OCI-LY7 (cell line): ENCODE measurements around the gene MFRP. TPM values are rescaled to one million over a fixed set of nuclear protein-coding genes. Genes with fewer than 3 reads are reported as not detected.

Experiments used
- BruUV-seq: library from RNA; stranded (reverse); fragments of 400-500 nt; replicated peaks from 2 replicates; lab custom pipeline; 2021; lab: Mats Ljungman, UMichigan
- CTCF ChIA-PET: fragments of 300-600 bp; sonication (Branson Sonifier 250); formaldehyde crosslinking; loops from one replicate; lab custom pipeline; 2022; ENCODE audit warnings: antibody characterized with exemption; ENCODE audit not compliant: unreplicated experiment; lab: Charles Lee
- POLR2A ChIA-PET: fragments of 300-600 bp; sonication (Branson Sonifier 250); formaldehyde crosslinking; loops from one replicate; lab custom pipeline; 2022; ENCODE audit warnings: antibody characterized with exemption; lab: Charles Lee
- DNase-seq: peaks from one replicate; pipeline ENCODE4 v3.0.0-alpha.2; 2015; ENCODE audit warnings: low spot score
- H2AFZ ChIP-seq: fragments of 200-600 bp; sonication (generic), shearing (Covaris generic); 2 replicates; pipeline ENCODE4 v1.6.1; 2014; ENCODE audit warnings: mild to moderate bottlenecking, antibody characterized with exemption, low read length, moderate library complexity
- H3K27ac ChIP-seq: fragments of 200-600 bp; sonication (generic); 2 replicates; pipeline ENCODE4 v1.5.1; 2014; ENCODE audit warnings: mixed run types, low read depth, mild to moderate bottlenecking, moderate library complexity, low read length, inconsistent platforms; ENCODE audit not compliant: poor library complexity, severe bottlenecking
- H3K36me3 ChIP-seq: fragments of 200-600 bp; sonication (generic); 2 replicates; pipeline ENCODE4 v1.6.1; 2014; ENCODE audit warnings: mild to moderate bottlenecking, antibody characterized with exemption, low read length, moderate library complexity, mixed read lengths; ENCODE audit not compliant: insufficient read depth
- H3K4me1 ChIP-seq: fragments of 200-600 bp; sonication (generic); 2 replicates; pipeline ENCODE4 v1.5.1; 2014; ENCODE audit warnings: mild to moderate bottlenecking, low read length; ENCODE audit not compliant: insufficient read depth, poor library complexity, severe bottlenecking
- H3K4me2 ChIP-seq: fragments of 200-600 bp; sonication (generic); 2 replicates; pipeline ENCODE4 v1.6.1; 2014; ENCODE audit warnings: mild to moderate bottlenecking, low read length
- H3K4me3 ChIP-seq: fragments of 200-600 bp; sonication (generic); 2 replicates; pipeline ENCODE4 v1.5.1; 2014; ENCODE audit warnings: mild to moderate bottlenecking, low read depth, low read length; ENCODE audit not compliant: poor library complexity, severe bottlenecking
- H3K79me2 ChIP-seq: fragments of 200-600 bp; sonication (generic); 2 replicates; pipeline ENCODE4 v1.6.1; 2016; ENCODE audit warnings: low read depth, mild to moderate bottlenecking, low read length, moderate library complexity, mixed read lengths; ENCODE audit not compliant: insufficient read depth
- H3K9me2 ChIP-seq: fragments of 200-600 bp; sonication (generic); 2 replicates; pipeline ENCODE4 v1.6.1; 2016; ENCODE audit warnings: mild to moderate bottlenecking, low read length, mixed read lengths; ENCODE audit not compliant: insufficient read depth
- H3K9me3 ChIP-seq: fragments of 200-600 bp; sonication (generic); 2 replicates; pipeline ENCODE4 v1.6.1; 2014; ENCODE audit warnings: mild to moderate bottlenecking, mixed run types, low read length, mixed read lengths
- H4K20me1 ChIP-seq: fragments of 200-600 bp; sonication (generic); 2 replicates; pipeline ENCODE4 v1.6.1; 2014; ENCODE audit warnings: mild to moderate bottlenecking, antibody characterized with exemption, low read length, moderate library complexity, mixed read lengths; ENCODE audit not compliant: insufficient read depth
- CTCF ChIP-seq: fragments of 200-600 bp; sonication (generic); conservative IDR thresholded peaks from 2 replicates; pipeline ENCODE4 v1.5.1; 2014; ENCODE audit warnings: mild to moderate bottlenecking, antibody characterized with exemption, low read length, moderate library complexity, mixed read lengths
- EZH2phosphoT487 ChIP-seq: fragments of 200-600 bp; sonication (generic); IDR thresholded peaks from 2 replicates; pipeline ENCODE4 v1.6.1; 2018; ENCODE audit warnings: low read depth, borderline replicate concordance, mild to moderate bottlenecking, mixed run types, antibody characterized with exemption, low read length, moderate library complexity, mixed read lengths
- intact Hi-C: fragments of 100-400 bp; cut with micrococcal nuclease; formaldehyde crosslinking; loops from one replicate; pipeline ENCODE4 v1.10.0; 2022; ENCODE audit not compliant: unreplicated experiment
- total RNA-seq, 2 experiments: library from RNA; depleted of rRNA in 1 of 2; stranded (reverse); fragments of >200 nt in 1 of 2; shearing (Covaris generic) in 1 of 2; gene quantifications; 2 replicates each; pipeline ENCODE4 v1.2.3, GENCODE V29; 2014 to 2022

Gene MFRP
- total RNA-seq, 2 experiments from 2014 or later: not detected

- Histone ChIP-seq H3K27ac (no peak overlapping the region), H3K4me2 (no peak overlapping the region), H3K9me2 (no peaks in the 10 kb centered on the region), H3K36me3 (no peaks in the 10 kb centered on the region), H3K4me1 (peaks cover 45% of the 10 kb centered on the region), H4K20me1 (no peaks in the 10 kb centered on the region), H3K79me2 (no peaks in the 10 kb centered on the region), H3K9me3 (no peaks in the 10 kb centered on the region), H2AFZ (no peak overlapping the region), H3K4me3 (no peak overlapping the region)
- CTCF ChIA-PET: interaction anchor here (0.6 to 2.5 kb wide), 5 partner anchors 11 to 162 kb away, joined by 3 to 16 read pairs (median 3); partner anchors contain the start of gene RNF26
- TF ChIP-seq CTCF (no peak), EZH2phosphoT487 (no peak)
- no TSS peak for BruUV-seq
- intact Hi-C loops: loop anchor here (1.0 to 5.0 kb wide), 4 partner anchors 49 to 256 kb away; partner anchors contain the start of genes DPAGT1 and VPS11
- POLR2A ChIA-PET: interaction anchor here (0.7 to 1.0 kb wide), 3 partner anchors 44 to 126 kb away, joined by 3 read pairs; no protein-coding TSS in a partner anchor
- no peak for DNase-seq
Measured at GRCh38 chr11:119322921-119323531, 23.5 kb downstream of the MFRP start.

DNA sequence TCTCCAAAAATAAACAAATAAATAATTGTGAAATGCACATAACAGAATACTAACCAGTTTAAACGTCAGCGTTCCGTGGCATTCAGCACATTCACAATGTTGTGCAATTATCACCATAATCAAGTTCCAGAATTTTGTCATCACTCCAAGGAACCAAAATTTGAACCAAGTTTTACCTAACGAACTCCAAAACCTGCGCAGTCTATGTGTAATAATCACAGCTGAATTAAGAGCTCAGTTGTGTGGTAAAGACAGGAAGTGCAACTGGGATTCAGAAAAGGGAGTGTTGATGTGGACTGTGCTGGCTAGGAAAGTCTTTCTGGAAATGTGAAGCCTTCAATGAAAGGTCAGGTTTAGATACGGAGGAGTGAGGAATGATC lies 24.2 kb downstream of the MFRP start:
- BruUV-seq: no TSS peak
- Histone ChIP-seq H3K79me2 (no peaks in the 10 kb centered on the region), H3K27ac (no peak overlapping the region), H3K9me2 (no peaks in the 10 kb centered on the region), H3K4me1 (peaks cover 45% of the 10 kb centered on the region), H3K4me2 (peak overlapping the region; percentile 83), H2AFZ (peak overlapping the region; percentile 95; the same call in 1 of the 2 replicates), H3K9me3 (no peaks in the 10 kb centered on the region), H3K36me3 (no peaks in the 10 kb centered on the region), H4K20me1 (no peaks in the 10 kb centered on the region), H3K4me3 (no peak overlapping the region)
- CTCF ChIA-PET: interaction anchor here (1.0 to 2.5 kb wide), 4 partner anchors 16 to 126 kb away, joined by 3 to 16 read pairs (median 4); no protein-coding TSS in a partner anchor
- intact Hi-C loops: loop anchor here (5.0 kb wide), 3 partner anchors 50 to 255 kb away; partner anchors contain the start of genes DPAGT1 and VPS11
- POLR2A ChIA-PET: interaction anchor here (0.7 to 1.7 kb wide), 3 partner anchors 12 to 62 kb away, joined by 3 to 5 read pairs (median 4); partner anchors contain the start of gene RNF26
- DNase-seq: no peak
- no peak for TF ChIP-seq CTCF
- TF ChIP-seq EZH2phosphoT487: no peak
